MCF 10A (cell line): ENCODE data around the gene STXBP6. TPM values are rescaled to one million over a fixed set of nuclear protein-coding genes. Genes with fewer than 3 reads are reported as not detected.

Experiments
- BruUV-seq: library from RNA; stranded (reverse); fragments of 400-500 nt; replicated peaks from 2 replicates; lab custom pipeline; 2021; lab: Mats Ljungman, UMichigan
- CTCF ChIA-PET: fragments of 300-600 bp; sonication (Branson Sonifier 250); formaldehyde crosslinking; extraction: SDS; loops from one replicate; lab custom pipeline; 2021; ENCODE audit warnings: antibody characterized with exemption, inconsistent platforms; lab: Yijun Ruan, JAX
- POLR2A ChIA-PET: fragments of 300-600, 350-650 bp; sonication (Branson Sonifier 250); formaldehyde crosslinking; extraction: SDS; loops from one replicate; lab custom pipeline; 2020; ENCODE audit warnings: antibody characterized with exemption, inconsistent platforms; lab: Yijun Ruan, JAX
- DNase-seq: peaks from one replicate; pipeline ENCODE4 v3.0.0-alpha.2; 2018; ENCODE audit not compliant: unreplicated experiment
- H3K27ac Mint-ChIP-seq: one replicate; pipeline ENCODE4 v1.8.0; 2022; ENCODE audit warnings: mild to moderate bottlenecking, low read depth, mixed read lengths; ENCODE audit not compliant: unreplicated experiment
- H3K27me3 Mint-ChIP-seq: one replicate; pipeline ENCODE4 v1.8.0; 2022; ENCODE audit warnings: mixed read lengths; ENCODE audit not compliant: insufficient read depth, unreplicated experiment
- H3K36me3 Mint-ChIP-seq: one replicate; pipeline ENCODE4 v1.8.0; 2022; ENCODE audit warnings: mild to moderate bottlenecking, moderate library complexity, mixed read lengths; ENCODE audit not compliant: insufficient read depth, unreplicated experiment
- H3K4me1 Mint-ChIP-seq: one replicate; pipeline ENCODE4 v1.8.0; 2022; ENCODE audit warnings: mixed read lengths; ENCODE audit not compliant: insufficient read depth, unreplicated experiment
- H3K4me3 Mint-ChIP-seq: one replicate; pipeline ENCODE4 v1.8.0; 2022; ENCODE audit warnings: mild to moderate bottlenecking, moderate library complexity, mixed read lengths; ENCODE audit not compliant: unreplicated experiment
- H3K9me3 Mint-ChIP-seq: one replicate; pipeline ENCODE4 v1.8.0; 2022; ENCODE audit warnings: mixed read lengths; ENCODE audit not compliant: unreplicated experiment
- intact Hi-C: fragments of 100-400 bp; cut with micrococcal nuclease; formaldehyde crosslinking; loops from 2 replicates; pipeline ENCODE4 v1.14.1; 2022
- total RNA-seq: library from RNA; stranded (reverse); gene quantifications from 2 replicates; pipeline ENCODE4 v1.2.3, GENCODE V29; 2022
- TF ChIP-seq, protein P1 (sequence below): fragments of 200-600 bp; IDR thresholded peaks from one replicate; pipeline ENCODE4 v1.8.0; 2022; ENCODE audit warnings: antibody characterized with exemption, mild to moderate bottlenecking; ENCODE audit not compliant: unreplicated experiment

Gene STXBP6
- total RNA-seq, 1 experiment from 2014 or later = not detected

DNA sequence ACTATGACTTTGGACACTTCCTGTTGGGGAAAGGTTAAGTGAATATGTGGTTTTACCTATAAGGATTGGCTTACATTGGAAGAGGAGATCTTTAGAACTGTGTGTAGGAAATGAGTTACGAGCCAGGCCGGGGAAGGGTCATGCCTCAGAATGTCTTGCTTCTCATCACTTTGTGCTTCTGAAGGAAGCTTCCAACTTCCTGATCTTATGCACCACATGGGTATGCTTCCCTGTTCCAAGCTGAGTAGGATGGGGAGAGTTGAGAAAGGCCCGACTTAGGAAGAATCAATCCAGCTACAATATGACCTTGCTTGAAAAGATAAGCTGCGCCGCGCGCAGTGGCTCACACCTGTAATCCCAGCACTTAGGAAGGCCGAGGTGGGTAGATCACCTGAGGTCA is 59.9 kb downstream of the STXBP6 start:
- Mint-ChIP-seq H3K27me3 (no peaks in the 10 kb centered on the region), H3K27ac (no peak overlapping the region), H3K9me3 (peaks cover 16% of the 10 kb centered on the region), H3K36me3 (no peaks in the 10 kb centered on the region), H3K4me1 (no peaks in the 10 kb centered on the region), H3K4me3 (no peak overlapping the region)
- DNase-seq = no peak
- no TSS peak for BruUV-seq
- TF ChIP-seq, protein P1, sequence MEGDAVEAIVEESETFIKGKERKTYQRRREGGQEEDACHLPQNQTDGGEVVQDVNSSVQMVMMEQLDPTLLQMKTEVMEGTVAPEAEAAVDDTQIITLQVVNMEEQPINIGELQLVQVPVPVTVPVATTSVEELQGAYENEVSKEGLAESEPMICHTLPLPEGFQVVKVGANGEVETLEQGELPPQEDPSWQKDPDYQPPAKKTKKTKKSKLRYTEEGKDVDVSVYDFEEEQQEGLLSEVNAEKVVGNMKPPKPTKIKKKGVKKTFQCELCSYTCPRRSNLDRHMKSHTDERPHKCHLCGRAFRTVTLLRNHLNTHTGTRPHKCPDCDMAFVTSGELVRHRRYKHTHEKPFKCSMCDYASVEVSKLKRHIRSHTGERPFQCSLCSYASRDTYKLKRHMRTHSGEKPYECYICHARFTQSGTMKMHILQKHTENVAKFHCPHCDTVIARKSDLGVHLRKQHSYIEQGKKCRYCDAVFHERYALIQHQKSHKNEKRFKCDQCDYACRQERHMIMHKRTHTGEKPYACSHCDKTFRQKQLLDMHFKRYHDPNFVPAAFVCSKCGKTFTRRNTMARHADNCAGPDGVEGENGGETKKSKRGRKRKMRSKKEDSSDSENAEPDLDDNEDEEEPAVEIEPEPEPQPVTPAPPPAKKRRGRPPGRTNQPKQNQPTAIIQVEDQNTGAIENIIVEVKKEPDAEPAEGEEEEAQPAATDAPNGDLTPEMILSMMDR = no peak
- CTCF ChIA-PET = no interaction called here
- POLR2A ChIA-PET = no interaction called here
- intact Hi-C loops = no loop called here

DNA sequence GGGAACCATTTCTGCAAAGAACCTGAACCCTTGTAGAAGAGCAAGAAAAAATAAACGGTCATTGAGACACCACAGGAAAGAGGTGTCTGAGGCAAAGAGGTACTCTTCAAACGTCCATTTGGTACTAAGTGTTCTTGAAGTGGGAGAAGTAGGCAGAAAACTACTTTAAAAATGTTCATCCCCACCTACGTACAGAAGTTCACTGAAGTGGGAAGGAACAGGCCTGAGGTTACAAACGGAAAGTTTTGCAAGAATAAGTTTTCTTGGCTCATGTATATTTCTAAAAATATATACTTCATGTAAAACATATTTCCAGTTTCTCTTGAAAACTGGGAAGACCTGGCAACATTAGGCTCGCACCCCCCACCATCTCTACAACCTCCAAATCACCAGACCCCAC is 61.2 kb downstream of the STXBP6 start:
- TF ChIP-seq, protein P1 = no peak
- intact Hi-C loops = no loop called here
- no peaks in the 10 kb centered on the region for H3K27me3 Mint-ChIP-seq
- CTCF ChIA-PET = no interaction called here
- no peak overlapping the region for H3K4me3 Mint-ChIP-seq
- peaks cover 16% of the 10 kb centered on the region for H3K9me3 Mint-ChIP-seq
- no peak overlapping the region for H3K27ac Mint-ChIP-seq
- POLR2A ChIA-PET = no interaction called here
- no peaks in the 10 kb centered on the region for H3K36me3 Mint-ChIP-seq
- no peak for DNase-seq
- no peaks in the 10 kb centered on the region for H3K4me1 Mint-ChIP-seq
- no TSS peak for BruUV-seq

DNA sequence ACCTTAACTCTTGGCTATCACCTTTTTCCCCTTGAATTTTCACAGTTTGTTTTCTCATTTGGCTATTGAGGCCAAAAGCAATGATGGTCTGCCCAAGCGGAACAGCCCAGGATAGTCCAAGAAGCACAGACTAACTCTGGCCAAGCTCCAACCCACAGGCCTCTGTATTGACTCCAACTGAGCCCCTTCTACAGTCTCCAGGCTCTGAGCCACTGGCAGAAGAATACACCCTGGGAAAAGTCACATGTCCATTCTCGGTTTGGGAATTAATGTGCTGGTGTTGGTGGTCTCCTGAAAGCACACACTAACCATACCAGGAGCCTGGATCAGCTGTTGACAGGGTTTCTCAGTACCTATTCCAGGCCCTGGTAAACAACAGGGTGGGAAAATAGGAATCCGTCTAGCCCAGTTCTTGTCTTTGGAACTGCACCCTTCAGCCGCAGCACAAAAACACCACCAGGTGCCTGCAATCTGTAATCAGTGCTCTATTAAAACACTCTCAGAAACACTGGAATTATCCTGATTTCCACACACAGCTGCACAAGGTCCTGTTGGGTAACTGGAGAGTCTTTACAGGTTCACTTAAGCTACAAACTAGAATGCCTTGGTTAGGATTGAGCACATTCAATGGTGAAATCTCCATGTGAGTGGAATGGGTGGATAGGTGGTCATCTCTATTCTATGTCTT is 63.6 kb downstream of the STXBP6 start:
- Mint-ChIP-seq H3K27me3 (no peaks in the 10 kb centered on the region), H3K9me3 (peaks cover 16% of the 10 kb centered on the region), H3K27ac (no peak overlapping the region), H3K4me3 (no peak overlapping the region), H3K4me1 (no peaks in the 10 kb centered on the region), H3K36me3 (no peaks in the 10 kb centered on the region)
- POLR2A ChIA-PET = no interaction called here
- CTCF ChIA-PET = no interaction called here
- DNase-seq = no peak
- BruUV-seq = no TSS peak
- TF ChIP-seq, protein P1 = no peak
- intact Hi-C loops = no loop called here

DNA sequence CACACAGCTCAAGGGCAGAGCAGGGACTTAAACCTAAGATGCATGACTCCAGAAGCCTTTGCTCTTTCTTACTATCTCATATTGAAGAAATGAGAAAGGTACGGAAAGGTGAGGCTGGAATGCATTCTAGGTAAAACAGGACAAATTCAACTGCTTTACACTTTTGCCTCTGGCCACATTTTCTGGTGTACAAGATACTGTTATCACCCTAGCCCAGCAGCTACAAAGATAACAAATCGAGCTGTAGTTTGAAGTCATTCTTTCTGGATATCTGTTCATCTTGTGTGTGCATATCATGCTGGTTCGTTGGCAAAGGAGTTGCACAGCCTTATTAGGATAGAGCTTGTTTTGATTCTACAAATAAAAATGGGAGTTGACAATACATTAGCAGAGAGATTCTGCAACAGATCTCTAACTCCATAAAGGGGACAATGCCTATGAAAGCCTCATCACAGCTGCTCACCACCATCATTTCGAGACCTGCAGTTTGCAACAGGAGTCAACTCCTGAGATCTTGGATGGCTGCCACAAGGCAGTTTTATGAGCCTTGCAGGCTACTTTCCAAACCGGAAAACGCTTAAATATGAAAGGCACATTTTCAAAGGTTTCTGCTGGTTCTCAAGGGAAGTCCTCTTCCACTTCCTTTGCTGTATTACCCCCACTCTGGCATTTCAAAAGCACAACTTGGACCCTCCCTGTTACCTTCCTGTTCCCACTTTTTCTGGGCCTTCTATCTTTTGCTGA is 64.9 kb downstream of the STXBP6 start:
- intact Hi-C loops = no loop called here
- CTCF ChIA-PET = interaction anchor here (0.7 kb wide), 1 partner anchor 9 kb away, joined by 4 read pairs; no protein-coding TSS in a partner anchor

More for the DNA sequence above, 64.9 kb downstream of the STXBP6 start:
- Mint-ChIP-seq H3K36me3 (no peaks in the 10 kb centered on the region), H3K9me3 (peaks cover 8% of the 10 kb centered on the region), H3K27me3 (peaks cover 2% of the 10 kb centered on the region), H3K4me1 (no peaks in the 10 kb centered on the region), H3K4me3 (no peak overlapping the region), H3K27ac (no peak overlapping the region)
- POLR2A ChIA-PET = no interaction called here
- TF ChIP-seq, protein P1 = no peak
- no peak for DNase-seq
- no TSS peak for BruUV-seq
